Astrocyte of the spinal cord (primary cell): Measurements from ENCODE around the gene ZDHHC22.
A peak's percentile ranks its signal among the peaks of the same experiment; 100 is the strongest.

Source experiments
- DNase-seq: peaks from one replicate; pipeline ENCODE4 v3.0.0; 2011; ENCODE audit warnings: low read depth, low spot score
- H3K4me3 ChIP-seq: 2 replicates; pipeline ENCODE4 v1.5.1; 2011; ENCODE audit warnings: low read depth, mild to moderate bottlenecking, low read length, moderate library complexity
- in situ Hi-C: cut with HindIII; loops from 2 replicates; pipeline ENCODE4 v1.10.0; 2017; ENCODE audit warnings: low sequenced_read_pairs
- TF ChIP-seq, protein P1 (sequence below): IDR thresholded peaks from 2 replicates; pipeline ENCODE4 v1.5.1; 2012; ENCODE audit warnings: low read depth, mild to moderate bottlenecking, low read length, inconsistent platforms

Gene ZDHHC22

DNA sequence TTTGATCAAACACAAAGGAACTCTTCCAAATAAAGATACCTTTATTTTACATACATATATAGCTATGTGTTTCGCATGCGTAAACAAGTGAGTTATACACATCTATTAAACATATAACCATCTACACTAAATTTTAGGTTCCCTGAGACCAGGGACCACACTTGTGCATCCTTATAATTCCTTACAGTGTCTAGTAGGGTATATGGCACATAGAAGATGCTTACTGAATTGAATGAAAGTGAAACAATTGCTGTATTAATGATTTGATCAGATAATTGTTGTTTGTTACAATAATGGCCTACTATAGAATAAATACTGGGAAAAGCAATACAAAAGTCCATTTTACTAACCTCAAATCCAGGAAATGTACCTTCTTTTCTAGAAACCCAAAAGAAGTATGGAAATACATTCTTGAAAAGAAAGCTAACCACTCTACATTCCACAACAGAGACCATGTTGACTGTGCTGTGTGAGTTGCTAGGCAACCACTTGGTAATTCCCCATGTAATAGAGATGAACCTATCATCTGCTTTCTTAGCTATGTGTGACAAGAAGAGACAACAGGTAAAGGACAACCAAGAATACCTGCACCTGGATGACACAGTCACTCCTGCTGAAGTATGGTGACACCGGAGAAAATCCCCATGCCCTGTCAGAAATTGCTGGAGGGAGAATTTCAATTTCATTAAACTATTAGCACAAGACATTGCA, 55.4 kb downstream of the ZDHHC22 start:
- H3K4me3 ChIP-seq, result no peak overlapping the region
- in situ Hi-C loops, result no loop called here
- TF ChIP-seq, protein P1, sequence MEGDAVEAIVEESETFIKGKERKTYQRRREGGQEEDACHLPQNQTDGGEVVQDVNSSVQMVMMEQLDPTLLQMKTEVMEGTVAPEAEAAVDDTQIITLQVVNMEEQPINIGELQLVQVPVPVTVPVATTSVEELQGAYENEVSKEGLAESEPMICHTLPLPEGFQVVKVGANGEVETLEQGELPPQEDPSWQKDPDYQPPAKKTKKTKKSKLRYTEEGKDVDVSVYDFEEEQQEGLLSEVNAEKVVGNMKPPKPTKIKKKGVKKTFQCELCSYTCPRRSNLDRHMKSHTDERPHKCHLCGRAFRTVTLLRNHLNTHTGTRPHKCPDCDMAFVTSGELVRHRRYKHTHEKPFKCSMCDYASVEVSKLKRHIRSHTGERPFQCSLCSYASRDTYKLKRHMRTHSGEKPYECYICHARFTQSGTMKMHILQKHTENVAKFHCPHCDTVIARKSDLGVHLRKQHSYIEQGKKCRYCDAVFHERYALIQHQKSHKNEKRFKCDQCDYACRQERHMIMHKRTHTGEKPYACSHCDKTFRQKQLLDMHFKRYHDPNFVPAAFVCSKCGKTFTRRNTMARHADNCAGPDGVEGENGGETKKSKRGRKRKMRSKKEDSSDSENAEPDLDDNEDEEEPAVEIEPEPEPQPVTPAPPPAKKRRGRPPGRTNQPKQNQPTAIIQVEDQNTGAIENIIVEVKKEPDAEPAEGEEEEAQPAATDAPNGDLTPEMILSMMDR, result no peak
- DNase-seq, result peak; percentile 60

DNA sequence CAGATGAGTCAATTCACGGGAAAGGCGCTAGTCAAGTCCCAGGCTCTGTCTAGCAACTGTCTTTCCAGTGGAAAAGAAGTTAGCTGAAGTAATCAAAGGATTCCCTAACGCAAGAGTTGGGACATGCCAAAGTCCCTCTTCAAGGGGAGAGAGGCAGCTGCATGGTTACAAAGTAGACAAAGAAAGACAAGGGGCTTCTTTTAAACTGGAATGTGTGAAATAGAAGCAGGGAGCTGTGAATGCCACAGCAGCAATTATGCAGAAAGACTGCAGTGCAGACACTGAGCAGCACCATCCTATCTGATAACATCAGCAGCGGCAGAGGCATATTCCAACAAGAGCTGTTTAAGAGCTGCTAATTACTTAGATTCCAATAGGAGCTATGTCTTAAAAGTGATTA, 56.1 kb downstream of the ZDHHC22 start:
- DNase-seq, result no peak
- TF ChIP-seq, protein P1, result no peak
- in situ Hi-C loops, result no loop called here
- no peak overlapping the region for H3K4me3 ChIP-seq

DNA sequence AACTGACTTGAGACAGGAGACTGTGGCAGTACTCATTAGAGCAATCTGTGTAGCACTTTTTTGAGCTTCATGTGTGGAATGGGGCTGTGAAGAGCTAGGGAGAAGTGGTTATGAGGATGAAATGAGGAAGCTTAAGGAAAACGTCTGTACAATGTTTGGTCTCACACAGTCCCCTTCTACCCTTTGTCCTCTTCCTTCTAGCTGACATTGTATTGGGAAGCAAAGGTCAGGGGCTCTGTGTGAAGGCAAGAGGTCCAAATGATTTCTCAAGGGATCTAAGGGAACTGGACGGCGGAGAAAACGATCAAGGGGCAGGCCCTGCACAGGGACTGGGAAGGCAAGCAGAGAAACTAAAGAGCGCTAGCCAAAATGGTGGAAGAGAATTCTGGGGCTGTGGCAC, 56.6 kb downstream of the ZDHHC22 start:
- DNase-seq, result no peak
- in situ Hi-C loops, result no loop called here
- TF ChIP-seq, protein P1, result no peak
- no peak overlapping the region for H3K4me3 ChIP-seq

DNA sequence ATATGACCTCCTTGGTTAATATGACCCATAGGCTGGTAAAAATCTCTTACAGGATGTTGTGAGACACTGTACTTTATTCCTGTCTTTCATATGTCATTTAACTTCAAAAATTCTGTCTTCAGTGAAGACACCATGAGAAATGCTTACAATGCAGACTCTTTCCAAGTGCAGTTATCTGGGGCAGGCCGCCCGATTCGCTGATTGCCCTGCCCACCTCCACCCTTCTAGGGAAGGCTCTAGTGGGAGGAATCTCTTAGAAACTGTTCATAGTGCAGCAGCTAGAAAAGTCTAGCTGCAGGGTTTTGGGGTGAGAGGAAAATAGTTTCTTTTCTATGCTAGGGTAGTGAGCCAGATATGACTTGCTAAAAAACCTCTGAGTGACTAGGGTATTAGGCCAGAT, 58.5 kb downstream of the ZDHHC22 start:
- in situ Hi-C loops, result no loop called here
- no peak overlapping the region for H3K4me3 ChIP-seq
- TF ChIP-seq, protein P1, result no peak
- DNase-seq, result no peak

DNA sequence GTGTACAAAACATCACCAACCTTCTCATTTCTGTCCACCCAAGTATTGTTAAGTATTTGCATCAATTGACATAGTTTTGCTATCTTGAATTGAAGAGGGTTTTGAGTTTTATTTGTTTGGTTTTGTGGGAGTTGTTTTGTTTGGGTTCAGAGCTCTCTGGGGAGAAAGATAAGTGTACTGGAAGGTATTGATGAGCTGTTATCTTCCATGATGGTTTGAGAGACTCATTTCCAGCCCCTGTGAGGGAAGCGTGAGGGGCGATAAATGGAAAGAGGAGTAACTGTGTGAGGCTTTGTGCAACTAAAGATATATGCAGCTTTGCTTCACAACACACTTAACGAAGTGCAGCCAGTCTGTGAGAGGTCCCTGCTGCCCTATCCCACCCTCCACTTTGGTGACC, 59.2 kb downstream of the ZDHHC22 start:
- in situ Hi-C loops, result no loop called here
- no peak for DNase-seq
- H3K4me3 ChIP-seq, result no peak overlapping the region
- TF ChIP-seq, protein P1, result no peak
